Middle frontal gyrus (tissue), 1 donor: Measurements from ENCODE around the gene DDR2.
"Not testable (repeated sequence)": the region's sequence is repeated elsewhere in the genome, so short reads cannot be mapped to it uniquely, and the experiment has no call there.

Experiments used
- DNase-seq: peaks from one replicate; pipeline ENCODE4 v3.0.0-alpha.2; 2015; ENCODE audit warnings: low spot score; ENCODE audit errors: extremely low spot score

Gene DDR2

GRCh38 chr1:162720996-162721395, 88.7 kb downstream of the DDR2 start:
- DNase-seq = no peak

GRCh38 chr1:162721471-162721870, 89.2 kb downstream of the DDR2 start:
- DNase-seq = no peak

DNA sequence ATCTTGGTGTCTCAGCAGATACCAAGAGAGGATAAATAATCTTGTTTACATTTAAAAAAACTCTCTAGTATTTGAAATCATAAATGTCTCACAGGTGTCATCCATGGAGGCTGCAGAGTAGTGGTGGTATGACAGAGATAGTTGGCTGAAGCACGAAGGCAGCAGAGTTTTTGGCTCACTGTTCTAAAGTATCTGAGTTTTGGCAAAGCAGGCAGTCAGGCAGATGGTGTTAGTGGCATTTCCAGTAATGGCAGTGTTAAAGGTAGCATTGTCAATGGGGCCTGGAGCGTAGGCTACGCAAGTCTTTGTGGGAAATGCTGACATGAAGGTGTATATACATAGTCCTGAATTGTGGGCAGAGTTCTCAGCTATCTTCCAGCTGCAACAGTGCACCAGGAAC, 89.8 kb downstream of the DDR2 start:
- DNase-seq = no peak

DNA sequence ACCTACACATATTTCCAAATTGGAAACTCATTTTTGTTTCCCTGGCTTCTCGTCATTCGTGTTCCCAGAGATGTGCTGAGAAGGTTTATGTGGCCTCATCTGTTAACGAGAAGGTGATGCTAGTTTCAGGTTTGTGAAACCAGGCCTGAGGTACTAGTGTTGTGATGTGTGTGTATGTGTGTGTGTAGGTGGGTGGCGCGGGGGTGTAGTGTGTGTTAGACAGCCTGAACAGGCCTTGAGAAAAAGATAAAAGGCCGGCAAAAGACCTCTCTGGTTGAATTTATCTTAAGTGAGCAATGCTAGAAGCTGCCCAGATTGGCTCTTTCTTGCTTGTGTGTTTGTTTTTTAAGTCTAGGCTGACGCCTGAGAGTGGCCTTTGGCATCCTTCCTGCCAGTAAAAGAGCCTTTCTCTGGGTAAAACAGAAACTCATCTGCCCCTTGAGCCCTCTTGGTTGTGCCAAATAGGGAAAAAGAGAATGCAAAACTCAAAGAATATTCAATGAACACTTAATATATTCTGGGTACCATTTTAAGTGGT, 92.4 kb downstream of the DDR2 start:
- no peak for DNase-seq

DNA sequence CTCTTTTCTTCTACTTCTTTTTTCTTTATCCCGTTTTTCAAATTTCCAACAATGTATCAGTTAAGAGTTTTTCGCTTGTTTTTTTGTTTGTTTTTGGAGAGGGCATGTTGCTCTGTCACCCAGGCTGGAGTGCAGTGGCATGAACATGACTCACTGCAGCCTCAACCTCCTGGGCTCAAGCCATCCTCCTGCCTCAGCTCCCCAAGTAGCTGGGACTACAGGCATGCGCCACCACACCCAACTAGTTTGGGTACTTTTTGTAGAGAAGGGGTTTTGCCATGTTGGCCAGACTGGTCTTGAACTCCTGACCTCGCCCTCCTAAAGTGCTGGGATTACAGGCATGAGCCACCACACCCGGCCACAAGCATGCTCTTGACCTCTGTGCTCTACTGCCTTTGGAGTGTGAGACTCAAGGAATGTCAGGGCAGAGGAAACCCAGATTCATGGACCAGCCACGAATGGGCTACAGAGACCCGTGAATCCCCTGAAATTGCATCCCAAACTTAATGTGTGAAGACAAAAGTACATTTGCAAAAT, 93.1 kb downstream of the DDR2 start:
- DNase-seq = no peak

DNA sequence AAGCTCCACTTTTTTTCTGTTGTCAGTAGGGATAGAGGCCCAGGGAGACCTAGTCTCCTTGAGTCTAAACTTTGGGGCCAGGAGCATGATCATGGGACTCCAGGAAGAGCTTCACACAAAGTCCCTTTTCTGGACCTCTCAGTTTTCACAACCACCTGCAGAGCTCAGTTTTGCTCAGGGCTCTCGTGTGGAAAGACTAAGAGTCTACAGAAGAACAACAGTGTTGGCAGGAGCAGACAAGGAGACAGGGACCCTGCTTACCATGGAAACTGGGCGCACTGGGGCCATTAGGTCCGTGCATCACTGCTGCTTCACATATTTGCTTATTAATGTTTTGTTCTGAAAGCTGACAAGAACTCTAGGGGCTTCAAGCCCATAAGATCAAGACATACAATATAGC, 94.3 kb downstream of the DDR2 start:
- no peak for DNase-seq

DNA sequence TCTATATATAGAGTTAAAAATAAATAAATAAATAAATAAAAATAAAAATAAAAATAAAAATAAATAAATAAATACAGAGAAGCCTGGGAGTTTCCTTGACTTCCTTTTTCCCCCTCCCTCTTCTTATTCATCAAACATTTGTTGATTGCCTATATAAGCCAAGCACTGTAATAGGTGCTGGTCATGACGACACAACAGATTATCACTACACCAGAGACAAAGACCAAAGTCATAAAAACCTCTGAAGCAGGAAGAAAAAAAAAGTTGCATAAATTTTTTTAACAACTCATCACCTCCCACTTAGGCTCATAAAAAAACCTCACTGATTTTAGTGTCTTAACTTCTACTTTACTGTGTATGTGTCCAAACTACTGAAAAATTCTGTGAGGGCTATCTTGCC, 95.2 kb downstream of the DDR2 start:
- DNase-seq = not testable (repeated sequence)

DNA sequence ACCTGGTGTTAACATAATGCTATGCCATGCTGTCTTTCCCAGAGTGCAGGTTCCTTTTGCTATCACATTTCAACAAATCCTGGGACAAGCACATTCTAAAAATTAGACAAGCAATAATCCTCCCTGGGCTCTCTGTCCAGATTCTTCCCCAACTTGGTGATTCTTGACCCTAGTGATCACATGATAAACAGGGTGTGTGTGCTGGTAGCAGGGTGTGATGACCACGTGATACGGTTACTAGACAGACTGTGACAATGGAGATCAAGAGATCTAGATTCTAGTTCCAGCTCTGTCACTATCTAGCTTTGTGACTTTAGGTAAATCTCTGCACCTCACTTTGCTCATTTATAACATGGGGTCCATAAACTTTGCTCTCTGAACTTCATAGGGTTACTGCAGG, 96.3 kb downstream of the DDR2 start:
- no peak for DNase-seq

DNA sequence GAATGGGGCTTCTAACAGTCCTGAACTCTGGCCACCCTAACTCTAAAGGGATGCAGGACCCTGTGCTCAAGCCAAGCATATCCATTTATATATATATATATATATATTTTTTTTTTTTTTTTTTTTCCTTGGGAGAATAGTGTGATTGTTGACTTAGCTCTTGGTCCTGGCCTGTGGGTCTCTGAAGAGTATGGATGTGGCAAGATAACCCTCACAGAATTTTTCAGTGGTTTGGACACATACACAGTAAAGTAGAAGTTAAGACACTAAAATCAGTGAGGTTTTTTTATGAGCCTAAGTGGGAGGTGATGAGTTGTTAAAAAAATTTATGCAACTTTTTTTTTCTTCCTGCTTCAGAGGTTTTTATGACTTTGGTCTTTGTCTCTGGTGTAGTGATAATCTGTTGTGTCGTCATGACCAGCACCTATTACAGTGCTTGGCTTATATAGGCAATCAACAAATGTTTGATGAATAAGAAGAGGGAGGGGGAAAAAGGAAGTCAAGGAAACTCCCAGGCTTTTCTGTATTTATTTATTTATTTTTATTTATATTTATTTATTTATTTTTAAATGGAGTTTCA, 97.0 kb downstream of the DDR2 start:
- DNase-seq = not testable (repeated sequence)

DNA sequence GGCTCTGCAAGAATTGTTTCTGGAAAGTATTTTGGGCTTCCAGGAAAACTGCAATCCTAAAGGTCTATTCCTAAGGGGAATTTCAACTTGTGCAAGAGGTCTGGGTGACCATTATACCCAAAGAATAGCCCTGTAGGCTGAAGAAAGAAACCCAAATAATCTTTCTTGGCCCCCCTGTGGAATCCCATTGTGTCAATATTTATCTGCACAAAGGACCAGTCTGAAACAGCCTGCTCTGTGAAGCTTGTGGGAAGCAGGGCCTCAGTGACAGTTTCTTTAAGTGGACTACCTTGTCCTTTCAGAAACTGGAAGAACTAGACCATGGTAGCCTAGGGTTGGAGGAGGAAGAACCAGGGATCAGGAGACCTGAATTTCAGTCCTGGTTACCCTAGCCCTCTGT, 99.8 kb downstream of the DDR2 start:
- DNase-seq = no peak

GRCh38 chr1:162732566-162733335, 100.5 kb downstream of the DDR2 start:
- no peak for DNase-seq

GRCh38 chr1:162733336-162733590, 101.0 kb downstream of the DDR2 start:
- DNase-seq = no peak

GRCh38 chr1:162734047-162734446, 101.8 kb downstream of the DDR2 start:
- no peak for DNase-seq

DNA sequence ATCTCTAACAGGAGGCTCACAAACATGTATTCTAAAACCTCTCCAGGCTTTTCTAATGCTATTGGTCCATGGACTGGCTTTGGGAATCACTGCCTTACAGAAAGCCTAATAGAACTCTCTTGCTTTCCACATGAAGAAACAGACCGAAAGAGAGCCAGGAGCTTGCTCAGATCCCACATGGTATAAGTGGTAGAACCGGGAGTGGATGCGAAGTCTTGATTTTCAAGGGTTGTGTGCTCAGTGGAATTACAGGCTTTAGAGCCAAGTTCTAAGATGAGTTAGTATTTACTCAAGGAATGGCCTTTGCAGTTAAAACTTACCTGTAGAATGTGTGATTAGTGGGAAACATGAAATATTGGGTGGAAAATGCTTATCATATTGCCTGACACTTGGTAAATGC, 103.9 kb downstream of the DDR2 start:
- DNase-seq = no peak

DNA sequence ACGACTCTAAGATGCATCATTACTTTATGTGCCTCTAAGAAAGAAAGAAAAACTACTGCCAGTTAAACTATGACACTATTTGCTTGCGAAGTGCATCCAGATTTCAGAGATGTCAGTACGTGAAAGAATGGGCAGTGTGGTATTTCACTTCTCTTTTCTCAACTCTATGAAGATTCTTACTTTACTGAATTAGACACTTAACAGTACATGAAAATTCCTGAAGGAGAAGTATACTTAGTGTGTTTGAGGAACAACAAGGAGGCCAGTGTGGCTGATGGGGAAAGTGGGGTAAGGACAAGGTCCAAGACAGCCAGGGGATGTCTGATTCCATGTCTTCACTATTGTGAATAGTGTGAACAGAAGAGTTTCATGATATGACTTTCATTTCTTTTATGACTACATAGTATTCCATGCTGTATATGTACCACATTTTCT, 104.4 kb downstream of the DDR2 start:
- no peak for DNase-seq

DNA sequence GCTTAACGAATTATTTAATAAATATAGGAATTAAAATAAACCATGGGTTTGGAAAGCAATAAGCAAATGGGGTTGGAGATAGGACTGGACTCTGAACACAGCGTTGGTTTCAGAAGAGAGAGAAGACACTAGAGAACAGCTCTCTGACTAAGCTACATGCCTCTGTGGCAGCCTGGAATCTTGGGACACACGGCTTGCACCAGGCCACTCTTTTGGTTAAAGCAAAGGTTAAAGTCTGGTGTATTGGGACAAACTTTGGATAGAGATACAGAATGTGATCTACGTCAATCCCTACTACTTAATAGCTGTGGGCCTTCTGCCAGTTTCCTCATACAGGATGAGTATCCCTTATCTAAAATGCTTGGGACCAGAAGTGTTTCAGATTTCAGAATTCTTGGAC, 108.5 kb downstream of the DDR2 start:
- no peak for DNase-seq

DNA sequence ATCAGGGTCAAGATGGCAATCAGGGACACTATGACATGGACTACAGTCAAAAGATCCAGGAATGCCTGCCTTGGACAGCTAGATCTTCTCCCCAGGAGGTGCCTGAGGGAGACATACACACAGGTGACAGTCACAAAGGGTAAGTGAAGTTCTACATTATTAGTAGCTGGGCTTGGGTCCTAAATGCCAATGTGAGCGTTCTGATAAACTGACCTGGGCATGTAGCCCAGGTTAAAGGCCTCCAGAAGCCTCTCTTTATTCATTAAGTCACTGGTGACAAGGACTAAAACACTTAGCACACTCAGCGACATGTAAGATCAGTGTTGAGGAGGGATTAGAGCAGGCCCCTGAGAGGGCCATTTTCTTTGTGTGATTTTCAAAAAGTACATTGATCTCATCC, 109.3 kb downstream of the DDR2 start:
- no peak for DNase-seq

DNA sequence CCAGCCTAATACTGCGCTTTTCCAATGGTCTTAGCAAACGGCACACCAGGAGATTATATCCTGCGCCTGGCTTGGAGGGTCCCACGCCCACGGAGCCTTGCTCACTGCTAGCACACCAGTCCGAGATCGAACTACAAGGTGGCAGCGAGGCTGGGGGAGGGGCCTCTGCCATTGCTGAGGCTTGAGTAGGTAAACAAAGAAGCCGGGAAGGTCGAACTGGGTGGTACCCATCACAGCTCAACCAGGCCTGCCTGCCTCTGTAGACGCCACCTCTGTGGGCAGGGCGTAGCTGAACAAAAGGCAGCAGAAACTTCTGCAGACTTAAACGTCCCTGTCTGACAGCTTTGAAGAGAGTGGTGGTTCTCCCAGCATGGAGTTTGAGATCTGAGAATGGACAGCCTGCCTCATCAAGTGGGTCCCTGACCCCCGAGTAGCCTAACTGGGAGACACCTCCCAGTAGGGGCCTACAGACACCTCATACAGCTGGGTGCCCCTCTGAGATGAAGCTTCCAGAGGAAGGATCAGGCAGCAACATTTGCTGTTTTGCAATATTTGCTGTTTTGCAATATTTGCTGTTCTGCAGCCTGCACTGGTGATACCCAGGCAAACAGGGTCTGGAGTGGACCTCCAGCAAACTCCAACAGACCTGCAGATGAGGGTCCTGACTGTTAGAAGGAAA, 114.1 kb downstream of the DDR2 start:
- not testable (repeated sequence) for DNase-seq

- no peak for DNase-seq
Measured at GRCh38 chr1:162753001-162753658, 120.9 kb downstream of the DDR2 start.

- DNase-seq = no peak
Measured at GRCh38 chr1:162753998-162754585, 121.8 kb downstream of the DDR2 start.

DNA sequence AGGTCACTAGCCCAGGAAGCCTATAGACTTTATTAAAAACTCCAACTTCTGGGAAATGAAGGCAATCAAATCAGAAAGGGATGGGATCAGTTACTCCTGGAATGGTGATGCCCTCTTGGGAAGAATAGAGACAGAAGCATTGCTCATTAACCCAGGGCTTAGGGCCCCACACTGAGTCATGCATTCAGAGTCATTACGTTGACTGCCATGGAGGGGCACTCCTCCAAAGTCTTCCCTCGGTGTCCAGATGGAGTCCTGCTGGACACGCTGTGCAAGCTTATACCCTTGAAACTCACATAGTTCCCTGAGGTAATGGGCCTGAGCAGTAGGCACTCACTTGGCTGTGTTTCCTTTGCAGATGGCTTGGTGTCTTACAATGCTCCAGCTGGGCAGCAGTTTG, 123.0 kb downstream of the DDR2 start:
- DNase-seq = no peak
